H9 (cell line): ENCODE results near the gene MAD1L1. TPM values are rescaled to one million over a fixed set of nuclear protein-coding genes. Genes with fewer than 3 reads are reported as not detected.

Experiments
- DNase-seq: peaks from one replicate; pipeline ENCODE4 v3.0.0-alpha.2; 2017
- H2AFZ ChIP-seq: one replicate; pipeline ENCODE4 v1.6.1; 2013; ENCODE audit warnings: mild to moderate bottlenecking, low read length, control low read depth, moderate library complexity
- H2AK5ac ChIP-seq: 2 replicates; pipeline ENCODE4 v1.6.1; 2013; ENCODE audit warnings: low read length, control low read depth, mixed read lengths; ENCODE audit not compliant: insufficient read length
- H2BK120ac ChIP-seq: one replicate; pipeline ENCODE4 v1.6.1; 2013; ENCODE audit warnings: low read depth, mild to moderate bottlenecking, low read length, control low read depth, inconsistent platforms; ENCODE audit not compliant: poor library complexity, severe bottlenecking
- H2BK12ac ChIP-seq: 2 replicates; pipeline ENCODE4 v1.6.1; 2013; ENCODE audit warnings: low read length, control low read depth, mixed read lengths, low read depth; ENCODE audit not compliant: insufficient read length
- H2BK15ac ChIP-seq: 2 replicates; pipeline ENCODE4 v1.6.1; 2013; ENCODE audit warnings: low read depth, low read length, control low read depth
- H2BK20ac ChIP-seq: one replicate; pipeline ENCODE4 v1.6.1; 2013; ENCODE audit warnings: low read depth, mild to moderate bottlenecking, low read length, control low read depth, inconsistent platforms; ENCODE audit not compliant: poor library complexity, severe bottlenecking
- H2BK5ac ChIP-seq: 2 replicates; pipeline ENCODE4 v1.6.1; 2013; ENCODE audit warnings: low read length, control low read depth, mixed read lengths; ENCODE audit not compliant: insufficient read length
- H3K14ac ChIP-seq: 2 replicates; pipeline ENCODE4 v1.6.1; 2013; ENCODE audit warnings: low read length, control low read depth; ENCODE audit not compliant: insufficient read depth
- H3K18ac ChIP-seq: 2 replicates; pipeline ENCODE4 v1.6.1; 2013; ENCODE audit warnings: low read depth, mild to moderate bottlenecking, mixed read lengths, low read length, control low read depth; ENCODE audit not compliant: insufficient read length
- H3K23ac ChIP-seq: 2 replicates; pipeline ENCODE4 v1.6.1; 2013; ENCODE audit warnings: low read length, control low read depth, mixed read lengths, low read depth; ENCODE audit not compliant: insufficient read length
- H3K23me2 ChIP-seq: 2 replicates; pipeline ENCODE4 v1.6.1; 2013; ENCODE audit warnings: low read depth, mild to moderate bottlenecking, mixed read lengths, low read length, control low read depth; ENCODE audit not compliant: insufficient read length, poor library complexity, severe bottlenecking
- H3K27ac ChIP-seq: 2 replicates; pipeline ENCODE4 v1.5.1; 2013; ENCODE audit warnings: low read length, control low read depth, mixed read lengths, low read depth; ENCODE audit not compliant: insufficient read length
- H3K27me3 ChIP-seq: 2 replicates; pipeline ENCODE4 v1.6.1; 2013; ENCODE audit warnings: low read length, control low read depth, inconsistent platforms; ENCODE audit not compliant: insufficient read depth
- H3K4ac ChIP-seq: 2 replicates; pipeline ENCODE4 v1.6.1; 2013; ENCODE audit warnings: low read depth, mild to moderate bottlenecking, control low read depth, inconsistent platforms, low read length, moderate library complexity
- H3K4me1 ChIP-seq: 2 replicates; pipeline ENCODE4 v1.6.1; 2013; ENCODE audit warnings: low read length, control low read depth, inconsistent platforms; ENCODE audit not compliant: insufficient read depth
- H3K4me2 ChIP-seq: 2 replicates; pipeline ENCODE4 v1.6.1; 2013; ENCODE audit warnings: low read length, control low read depth, mixed read lengths; ENCODE audit not compliant: insufficient read length, insufficient read depth
- H3K56ac ChIP-seq: 2 replicates; pipeline ENCODE4 v1.6.1; 2013; ENCODE audit warnings: low read depth, mild to moderate bottlenecking, mixed read lengths, low read length, control low read depth; ENCODE audit not compliant: insufficient read length
- H3K79me1 ChIP-seq: 2 replicates; pipeline ENCODE4 v1.6.1; 2013; ENCODE audit warnings: low read depth, mild to moderate bottlenecking, moderate library complexity, low read length, control low read depth, inconsistent platforms; ENCODE audit not compliant: insufficient read depth, poor library complexity, severe bottlenecking
- H3K79me2 ChIP-seq: 2 replicates; pipeline ENCODE4 v1.6.1; 2013; ENCODE audit warnings: low read length, control low read depth, inconsistent platforms; ENCODE audit not compliant: insufficient read depth
- H3K9ac ChIP-seq: 2 replicates; pipeline ENCODE4 v1.6.1; 2013; ENCODE audit warnings: low read length, control low read depth, mixed read lengths; ENCODE audit not compliant: insufficient read length; ENCODE audit errors: extremely low read depth
- H3K9me3 ChIP-seq: one replicate; pipeline ENCODE4 v1.6.1; 2013; ENCODE audit warnings: low read depth, low read length, inconsistent platforms; ENCODE audit not compliant: control insufficient read depth
- H3T11ph ChIP-seq: one replicate; pipeline ENCODE4 v1.6.1; 2013; ENCODE audit warnings: mild to moderate bottlenecking, low read length, control low read depth, inconsistent platforms
- H4K20me1 ChIP-seq: one replicate; pipeline ENCODE4 v1.6.1; 2013; ENCODE audit not compliant: control insufficient read depth, insufficient read length, insufficient read depth
- H4K5ac ChIP-seq: 2 replicates; pipeline ENCODE4 v1.6.1; 2013; ENCODE audit warnings: low read depth, mild to moderate bottlenecking, mixed read lengths, low read length, control low read depth; ENCODE audit not compliant: insufficient read length
- H4K8ac ChIP-seq: replicated peaks from 2 replicates; pipeline ENCODE4 v1.6.1; 2013; ENCODE audit warnings: low read length, control low read depth, mixed read lengths, low read depth; ENCODE audit not compliant: insufficient read length
- H4K91ac ChIP-seq: 2 replicates; pipeline ENCODE4 v1.6.1; 2013; ENCODE audit warnings: low read depth, mild to moderate bottlenecking, moderate library complexity, mixed read lengths, low read length, control low read depth; ENCODE audit not compliant: insufficient read length
- H3K27ac Mint-ChIP-seq, 3 experiments: 2 replicates in 2 of 3; 3 replicates in 1 of 3; pipeline ENCODE4 v1.8.0; 2020 to 2021; ENCODE audit warnings: mixed read lengths in 3 of 3, mild to moderate bottlenecking in 1 of 3, moderate library complexity in 1 of 3
- H3K27me3 Mint-ChIP-seq: 2 replicates; pipeline ENCODE4 v1.8.0; 2021; ENCODE audit warnings: low read depth, mild to moderate bottlenecking, moderate library complexity, mixed read lengths
- H3K36me3 Mint-ChIP-seq, 3 experiments: 2 replicates in 2 of 3; 3 replicates in 1 of 3; pipeline ENCODE4 v1.8.0; 2020 to 2021; ENCODE audit warnings: low read depth in 3 of 3, mixed read lengths in 3 of 3; ENCODE audit not compliant: insufficient read depth in 1 of 3
- H3K4me1 Mint-ChIP-seq, 2 experiments: 2 replicates each; pipeline ENCODE4 v1.8.0; 2020; ENCODE audit warnings: mixed read lengths in 2 of 2
- H3K4me3 Mint-ChIP-seq, 2 experiments: 2 replicates in 1 of 2; 3 replicates in 1 of 2; pipeline ENCODE4 v1.8.0; 2020 to 2021; ENCODE audit warnings: mild to moderate bottlenecking in 2 of 2, mixed read lengths in 2 of 2, moderate library complexity in 1 of 2
- H3K9me3 Mint-ChIP-seq, 2 experiments: 2 replicates in 1 of 2; 3 replicates in 1 of 2; pipeline ENCODE4 v1.8.0; 2020; ENCODE audit warnings: mild to moderate bottlenecking in 2 of 2, mixed read lengths in 2 of 2, moderate library complexity in 1 of 2
- WGBS: extraction: QIAGEN DNeasy Blood & Tissue Kit; methylation state at CpG from one replicate; pipeline ENCODE4 v1.1.7; 2013; ENCODE audit warnings: missing lambda C conversion rate, low lambda C conversion rate, mixed read lengths; ENCODE audit not compliant: insufficient read length; ENCODE audit errors: extremely low coverage; 5-methylcytosine and 5-hydroxymethylcytosine counted together
- total RNA-seq: library from RNA; stranded (reverse); gene quantifications from 2 replicates; pipeline ENCODE4 v1.2.1, GENCODE V29; 2021
- TF ChIP-seq, protein P1 (sequence below): fragments of 200-600 bp; sonication (generic); conservative IDR thresholded peaks from 3 replicates; pipeline ENCODE4 v1.8.0; 2021; ENCODE audit warnings: antibody characterized with exemption, mild to moderate bottlenecking

MAD1L1 gene
- total RNA-seq, 1 experiment from 2014 or later = 39.0 TPM

DNA sequence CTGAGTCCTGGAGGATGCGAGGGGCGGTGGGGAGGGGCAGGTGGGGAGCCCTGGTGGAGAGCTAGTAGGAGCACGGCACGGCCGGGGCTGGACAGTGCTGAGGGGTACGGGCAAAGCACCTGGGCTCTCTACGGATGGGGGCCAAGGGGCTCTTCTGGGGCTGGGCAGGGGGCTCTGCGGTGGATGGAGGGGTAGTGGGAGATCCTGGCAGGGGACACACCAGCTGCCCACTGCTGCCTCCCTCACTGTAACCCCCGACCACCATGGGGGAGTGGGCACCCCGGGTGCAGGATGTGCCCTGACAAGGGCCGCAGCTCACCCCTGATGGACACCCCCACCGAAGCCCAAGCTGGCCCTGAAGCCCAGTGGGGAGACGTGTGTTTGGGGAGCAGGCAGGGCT, 359.3 kb downstream of the MAD1L1 start:
- Histone ChIP-seq H2BK20ac (no peak overlapping the region), H3K14ac (no peak overlapping the region), H2AK5ac (no peak overlapping the region), H4K5ac (no peak overlapping the region), H2BK12ac (no peak overlapping the region), H2AFZ (no peak overlapping the region), H3K4ac (no peak overlapping the region), H3K23ac (no peak overlapping the region), H3T11ph (no peak overlapping the region), H2BK15ac (no peak overlapping the region), H3K27ac (no peak overlapping the region), H3K23me2 (no peaks in the 10 kb centered on the region), H3K9me3 (no peaks in the 10 kb centered on the region), H3K79me1 (peaks cover 2% of the 10 kb centered on the region), H3K18ac (no peak overlapping the region), H3K56ac (no peak overlapping the region), H4K91ac (no peak overlapping the region), H3K27me3 (no peaks in the 10 kb centered on the region), H3K79me2 (no peaks in the 10 kb centered on the region), H2BK5ac (no peak overlapping the region), H3K4me1 (no peaks in the 10 kb centered on the region), H2BK120ac (no peak overlapping the region), H4K8ac (no peak overlapping the region), H3K9ac (no peak overlapping the region), H3K4me2 (no peak overlapping the region), H4K20me1 (no peaks in the 10 kb centered on the region)
- peaks cover 0 to 20% (median 3%) of the 10 kb centered on the region in 3 experiments; a peak in 5 of 7 replicates for H3K36me3 Mint-ChIP-seq
- WGBS = no CpG with 5 or more reads among the region's 13 CpGs
- TF ChIP-seq, protein P1, sequence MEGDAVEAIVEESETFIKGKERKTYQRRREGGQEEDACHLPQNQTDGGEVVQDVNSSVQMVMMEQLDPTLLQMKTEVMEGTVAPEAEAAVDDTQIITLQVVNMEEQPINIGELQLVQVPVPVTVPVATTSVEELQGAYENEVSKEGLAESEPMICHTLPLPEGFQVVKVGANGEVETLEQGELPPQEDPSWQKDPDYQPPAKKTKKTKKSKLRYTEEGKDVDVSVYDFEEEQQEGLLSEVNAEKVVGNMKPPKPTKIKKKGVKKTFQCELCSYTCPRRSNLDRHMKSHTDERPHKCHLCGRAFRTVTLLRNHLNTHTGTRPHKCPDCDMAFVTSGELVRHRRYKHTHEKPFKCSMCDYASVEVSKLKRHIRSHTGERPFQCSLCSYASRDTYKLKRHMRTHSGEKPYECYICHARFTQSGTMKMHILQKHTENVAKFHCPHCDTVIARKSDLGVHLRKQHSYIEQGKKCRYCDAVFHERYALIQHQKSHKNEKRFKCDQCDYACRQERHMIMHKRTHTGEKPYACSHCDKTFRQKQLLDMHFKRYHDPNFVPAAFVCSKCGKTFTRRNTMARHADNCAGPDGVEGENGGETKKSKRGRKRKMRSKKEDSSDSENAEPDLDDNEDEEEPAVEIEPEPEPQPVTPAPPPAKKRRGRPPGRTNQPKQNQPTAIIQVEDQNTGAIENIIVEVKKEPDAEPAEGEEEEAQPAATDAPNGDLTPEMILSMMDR = no peak
- peaks cover 14 to 23% of the 10 kb centered on the region in 2 experiments for H3K9me3 Mint-ChIP-seq
- peaks cover 13 to 16% of the 10 kb centered on the region in 2 experiments for H3K4me1 Mint-ChIP-seq
- no peak for DNase-seq
- H3K27ac Mint-ChIP-seq = no peak overlapping the region; a peak in 1 of 7 replicates
- no peaks in the 10 kb centered on the region for H3K27me3 Mint-ChIP-seq
- no peak overlapping the region for H3K4me3 Mint-ChIP-seq
